ENCODE data around the gene GOLGA2.
"Not testable (repeated sequence)": the region's sequence is repeated elsewhere in the genome, so short reads cannot be mapped to it uniquely, and the experiment has no call there.

The GOLGA2 gene

DNA sequence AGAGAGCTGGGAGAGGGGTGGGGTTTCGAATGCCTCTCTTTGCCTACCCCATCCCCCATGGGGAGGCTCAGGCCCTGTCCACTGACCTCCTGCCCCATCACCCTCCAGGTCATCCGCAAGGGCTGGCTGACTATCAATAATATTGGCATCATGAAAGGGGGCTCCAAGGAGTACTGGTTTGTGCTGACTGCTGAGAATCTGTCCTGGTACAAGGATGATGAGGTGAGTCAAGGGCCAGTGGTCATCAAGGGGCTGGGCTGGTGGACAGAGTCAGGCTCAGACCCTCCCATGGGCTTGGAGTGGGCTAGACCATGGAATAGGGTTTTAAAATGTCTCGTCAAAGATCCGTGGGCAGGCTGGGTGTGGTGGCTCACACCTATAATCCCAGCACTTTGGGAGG lies 33.7 kb downstream of the GOLGA2 start:
- no peak overlapping the region for H3K4me3 ChIP-seq (ENCODE audit: low read length)
- DNase-seq (ENCODE audit: low read depth) = no peak
- no peak for TF ChIP-seq CTCF (IDR thresholded peaks at IDR 0.05; ENCODE audit: insufficient read depth, low read depth, low read length, missing control alignments)

GRCh38 chr9:128233817-128234406 lies 41.9 kb downstream of the GOLGA2 start:
- no peak for TF ChIP-seq CTCF (IDR thresholded peaks at IDR 0.05; ENCODE audit: insufficient read depth, low read depth, low read length, missing control alignments)
- H3K4me3 ChIP-seq (ENCODE audit: low read length) = no peak overlapping the region

DNA sequence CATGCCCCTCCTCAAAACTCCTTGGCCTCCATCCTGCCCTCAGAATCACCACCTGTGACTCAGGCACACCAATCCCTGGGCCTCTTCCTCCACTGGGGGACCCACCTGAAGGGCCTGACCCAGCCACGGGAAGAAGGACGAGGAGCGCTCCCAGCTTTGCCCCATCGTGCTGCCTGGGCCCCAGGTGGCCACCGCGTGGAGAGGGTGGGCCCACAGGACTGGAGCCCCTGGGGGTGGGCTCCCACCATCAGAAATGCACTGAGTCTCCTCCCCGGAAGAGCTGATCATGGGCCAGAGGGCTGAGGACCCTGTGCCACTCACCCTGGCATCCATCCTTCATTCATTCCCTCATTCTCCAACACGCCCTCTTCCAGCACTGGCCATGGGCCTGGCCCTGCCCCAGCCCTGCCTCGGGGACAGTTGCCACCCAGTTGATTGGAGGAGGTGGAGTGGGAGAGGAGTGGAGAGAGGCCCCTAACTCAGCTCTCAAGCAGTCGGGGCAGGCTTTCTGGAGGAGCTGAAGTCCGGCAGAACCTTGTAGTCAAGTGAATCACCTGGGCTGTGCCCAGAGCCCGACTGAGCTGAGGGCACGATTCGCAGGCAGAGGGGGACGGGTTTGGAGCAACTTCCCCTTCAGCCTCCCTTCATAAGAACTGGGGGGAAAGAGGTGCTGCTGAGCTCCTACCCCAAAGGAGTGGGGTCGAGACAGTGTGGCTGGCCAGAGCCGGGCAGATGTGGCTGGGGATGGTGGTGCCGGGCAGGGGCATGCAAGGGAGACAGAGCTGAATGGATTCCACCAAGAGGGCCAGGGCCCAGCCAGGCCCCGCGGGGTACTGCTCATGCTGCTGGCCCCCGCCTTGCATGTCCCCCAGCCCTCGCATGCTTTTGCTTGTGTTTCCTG lies 43.0 kb downstream of the GOLGA2 start:
- no peak for TF ChIP-seq CTCF (IDR thresholded peaks at IDR 0.05; ENCODE audit: insufficient read depth, low read depth, low read length, missing control alignments)
- H3K4me3 ChIP-seq (ENCODE audit: low read length) = no peak overlapping the region
- no peak for DNase-seq (ENCODE audit: low read depth)

More at GRCh38 chr9:128233817-128234406, 41.9 kb downstream of the GOLGA2 start:
- DNase-seq (ENCODE audit: low read depth) = no peak

GRCh38 chr9:128231638-128232527 lies 43.9 kb downstream of the GOLGA2 start:
- DNase-seq (ENCODE audit: low read depth) = no peak
- H3K4me3 ChIP-seq (ENCODE audit: low read length) = no peak overlapping the region
- no peak for TF ChIP-seq CTCF (IDR thresholded peaks at IDR 0.05; ENCODE audit: insufficient read depth, low read depth, low read length, missing control alignments)

GRCh38 chr9:128230897-128231296 lies 44.9 kb downstream of the GOLGA2 start:
- not testable (repeated sequence) for DNase-seq (ENCODE audit: low read depth); H3K4me3 ChIP-seq (ENCODE audit: low read length)

DNA sequence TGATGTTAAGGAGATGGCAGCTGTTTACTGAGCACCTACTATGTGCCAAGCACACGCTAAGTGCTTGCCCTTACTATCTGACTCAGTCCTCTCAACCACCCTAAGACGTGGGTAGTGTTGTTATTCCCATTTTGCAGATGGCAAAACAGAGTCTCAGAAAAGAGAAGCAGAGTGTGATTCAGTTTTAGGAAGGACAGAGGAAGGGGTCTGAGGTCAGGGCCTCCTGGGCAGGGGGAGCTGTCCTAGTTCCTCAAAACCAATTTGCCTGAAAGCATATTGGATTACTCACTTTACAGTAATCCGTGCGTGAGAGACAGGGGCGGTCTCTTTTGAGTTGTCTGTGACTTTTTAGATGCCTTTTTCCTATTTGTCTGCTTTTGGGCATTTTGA lies 49.4 kb downstream of the GOLGA2 start:
- H3K4me3 ChIP-seq (ENCODE audit: low read length) = no peak overlapping the region
- TF ChIP-seq CTCF (IDR thresholded peaks at IDR 0.05; ENCODE audit: insufficient read depth, low read depth, low read length, missing control alignments) = no peak
- DNase-seq (ENCODE audit: low read depth) = no peak

Measured in epithelial cell of esophagus (primary cell).